GM19043 (cell line): ENCODE data around the gene RNF126.
"Not testable (repeated sequence)": the region's sequence is repeated elsewhere in the genome, so short reads cannot be mapped to it uniquely, and the experiment has no call there.

Source experiments
- ATAC-seq: cut with Tn5 transposase; IDR thresholded peaks from one replicate; pipeline ENCODE4 v1.9.1; 2021; ENCODE audit warnings: low read depth; ENCODE audit not compliant: unreplicated experiment

The RNF126 gene

DNA sequence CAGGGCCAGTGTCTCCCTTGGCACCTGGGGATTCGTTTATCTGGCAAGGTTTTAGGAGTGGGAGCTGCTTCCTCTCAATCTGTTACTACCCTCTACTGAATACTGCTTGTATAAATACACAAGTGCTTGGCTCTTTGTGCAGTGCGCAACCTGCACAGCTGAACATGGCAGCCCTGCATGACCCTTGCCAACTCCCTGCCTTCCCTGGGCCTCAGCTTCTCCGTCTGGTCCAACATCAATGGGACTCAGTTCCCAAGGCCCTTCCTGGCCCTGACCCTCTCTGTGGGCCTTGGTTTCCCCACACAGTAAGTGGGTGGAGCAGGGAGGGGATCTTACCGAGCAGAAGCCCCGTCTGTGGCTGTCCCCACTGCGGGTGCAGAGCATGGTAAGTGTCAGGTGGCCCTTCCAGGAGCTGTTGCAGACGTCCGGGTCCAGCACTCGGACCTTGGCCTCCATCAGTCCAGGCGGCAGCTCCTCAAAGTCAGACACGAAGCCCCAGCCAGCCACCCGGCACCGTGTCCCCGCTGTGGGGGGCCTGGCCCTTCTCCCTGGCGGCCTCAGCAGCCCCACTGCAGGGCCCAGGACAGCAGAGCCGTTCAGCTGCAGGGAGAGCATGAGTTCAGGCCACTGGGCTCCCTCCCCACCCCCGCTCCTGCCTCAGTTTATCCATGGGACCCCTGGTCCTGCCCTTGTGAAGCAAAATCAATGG is 23.7 kb upstream of the RNF126 start:
- ATAC-seq, result no peak

DNA sequence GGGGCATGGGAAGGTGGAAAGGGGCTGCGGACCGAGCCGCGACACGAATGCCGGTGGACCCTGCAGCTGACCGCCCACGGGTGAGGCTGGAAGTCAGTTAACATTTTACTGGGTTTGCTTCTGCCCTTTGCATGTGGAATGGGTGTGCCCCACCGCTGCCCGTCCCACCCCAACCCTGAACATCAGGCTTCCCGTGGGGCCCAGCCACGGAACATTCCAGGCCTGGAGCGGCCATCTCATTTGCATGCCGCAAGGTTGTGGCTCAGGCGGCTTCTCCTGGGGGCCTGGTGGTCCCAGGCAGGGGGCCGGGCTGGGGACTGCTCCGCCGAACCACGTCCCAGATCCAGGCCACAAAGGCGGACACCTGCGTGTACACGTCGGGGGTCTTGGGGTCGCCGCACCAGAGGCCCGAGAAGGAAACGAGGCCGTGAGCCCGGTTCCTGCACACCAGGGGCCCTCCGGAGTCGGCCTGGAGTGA is 22.5 kb upstream of the RNF126 start:
- ATAC-seq, result no peak

- no peak for ATAC-seq
These were observed 19.8 kb upstream of the RNF126 start for GRCh38 chr19:682678-683320.

DNA sequence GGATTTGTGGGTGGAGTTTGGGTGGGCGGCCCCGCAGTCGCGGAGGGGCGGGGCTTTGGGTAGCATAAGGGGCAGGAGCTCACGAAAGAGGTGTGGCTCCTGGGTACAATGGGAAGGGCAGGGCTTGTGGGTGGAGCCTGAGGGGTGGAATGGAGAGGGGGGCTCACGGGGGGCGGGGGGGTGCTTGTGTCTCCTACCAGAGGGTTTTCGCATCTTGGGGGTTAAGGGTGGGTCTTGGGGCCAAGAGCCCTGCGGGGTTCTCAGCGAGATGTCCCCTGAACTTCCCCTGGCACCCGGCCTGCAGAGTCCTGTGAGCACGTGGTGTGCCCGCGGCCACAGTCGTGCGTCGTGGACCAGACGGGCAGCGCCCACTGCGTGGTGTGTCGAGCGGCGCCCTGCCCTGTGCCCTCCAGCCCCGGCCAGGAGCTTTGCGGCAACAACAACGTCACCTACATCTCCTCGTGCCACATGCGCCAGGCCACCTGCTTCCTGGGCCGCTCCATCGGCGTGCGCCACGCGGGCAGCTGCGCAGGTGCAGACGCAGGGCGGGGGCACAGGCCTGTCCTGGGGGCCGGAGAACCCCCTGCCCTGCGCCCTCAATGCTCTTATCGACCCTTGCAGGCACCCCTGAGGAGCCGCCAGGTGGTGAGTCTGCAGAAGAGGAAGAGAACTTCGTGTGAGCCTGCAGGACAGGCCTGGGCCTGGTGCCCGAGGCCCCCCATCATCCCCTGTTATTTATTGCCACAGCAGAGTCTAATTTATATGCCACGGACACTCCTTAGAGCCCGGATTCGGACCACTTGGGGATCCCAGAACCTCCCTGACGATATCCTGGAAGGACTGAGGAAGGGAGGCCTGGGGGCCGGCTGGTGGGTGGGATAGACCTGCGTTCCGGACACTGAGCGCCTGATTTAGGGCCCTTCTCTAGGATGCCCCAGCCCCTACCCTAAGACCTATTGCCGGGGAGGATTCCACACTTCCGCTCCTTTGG is 18.3 kb upstream of the RNF126 start:
- peak; percentile 29 for ATAC-seq

DNA sequence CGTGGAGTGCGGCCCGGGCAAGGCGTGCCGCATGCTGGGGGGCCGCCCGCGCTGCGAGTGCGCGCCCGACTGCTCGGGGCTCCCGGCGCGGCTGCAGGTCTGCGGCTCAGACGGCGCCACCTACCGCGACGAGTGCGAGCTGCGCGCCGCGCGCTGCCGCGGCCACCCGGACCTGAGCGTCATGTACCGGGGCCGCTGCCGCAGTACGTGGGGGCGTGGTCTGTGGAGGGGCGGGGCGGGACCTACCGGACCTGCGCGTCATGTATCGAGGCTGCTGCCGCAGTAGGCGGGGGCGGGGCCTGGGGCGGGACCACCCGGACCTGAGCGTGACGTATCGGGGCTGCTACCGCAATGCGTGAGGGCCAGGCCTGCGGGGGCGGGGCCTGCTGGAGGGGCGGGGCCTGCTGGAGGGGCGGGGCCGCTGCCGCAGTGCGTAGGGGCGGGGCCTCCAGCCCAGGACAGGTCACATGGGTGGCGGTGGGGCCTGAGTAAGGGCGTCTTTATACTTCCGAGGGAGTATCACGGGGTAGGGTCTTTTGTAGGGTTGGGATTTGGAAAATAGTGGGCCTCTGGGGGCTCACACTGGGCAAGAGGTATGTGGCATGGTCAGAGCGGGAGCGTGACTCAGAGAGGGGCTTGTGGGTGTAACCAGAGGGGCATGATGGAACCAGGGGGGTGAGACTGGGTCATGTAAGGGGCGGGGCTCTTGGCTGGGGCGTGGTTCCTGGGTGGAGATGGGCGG is 17.4 kb upstream of the RNF126 start:
- peak; percentile 67 for ATAC-seq

- no peak for ATAC-seq
These were observed 16.6 kb upstream of the RNF126 start for GRCh38 chr19:679418-680286.

- ATAC-seq, result no peak
These were observed 15.9 kb upstream of the RNF126 start for GRCh38 chr19:678791-679388.

- no peak for ATAC-seq
These were observed 14.8 kb upstream of the RNF126 start for GRCh38 chr19:677601-678436.

GRCh38 chr19:677201-677600 is 14.2 kb upstream of the RNF126 start:
- ATAC-seq, result no peak

- ATAC-seq, result no peak
These were observed 13.5 kb upstream of the RNF126 start, which contains the start of gene FSTL3 for GRCh38 chr19:676339-677105. Gene FSTL3 (plus strand): TSS chr19:676392. CDS start chr19:676424, 32 bp downstream.

DNA sequence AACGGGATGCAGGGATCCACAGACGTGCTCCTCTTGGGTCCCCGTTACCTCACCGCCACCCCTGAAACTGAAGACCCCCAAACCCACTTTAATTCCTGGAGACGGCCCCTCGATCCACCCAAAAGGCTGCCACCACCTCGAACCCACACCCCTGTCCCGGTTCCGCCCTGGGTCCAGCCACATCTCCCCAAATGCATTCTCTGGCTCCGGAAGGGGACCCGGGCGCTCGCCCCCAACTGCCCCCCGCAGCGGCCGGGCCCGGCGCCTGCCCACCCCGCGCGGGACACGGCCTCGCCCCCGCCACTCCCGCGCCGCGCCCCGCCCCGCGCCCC is 13.0 kb upstream of the RNF126 start:
- no peak for ATAC-seq

DNA sequence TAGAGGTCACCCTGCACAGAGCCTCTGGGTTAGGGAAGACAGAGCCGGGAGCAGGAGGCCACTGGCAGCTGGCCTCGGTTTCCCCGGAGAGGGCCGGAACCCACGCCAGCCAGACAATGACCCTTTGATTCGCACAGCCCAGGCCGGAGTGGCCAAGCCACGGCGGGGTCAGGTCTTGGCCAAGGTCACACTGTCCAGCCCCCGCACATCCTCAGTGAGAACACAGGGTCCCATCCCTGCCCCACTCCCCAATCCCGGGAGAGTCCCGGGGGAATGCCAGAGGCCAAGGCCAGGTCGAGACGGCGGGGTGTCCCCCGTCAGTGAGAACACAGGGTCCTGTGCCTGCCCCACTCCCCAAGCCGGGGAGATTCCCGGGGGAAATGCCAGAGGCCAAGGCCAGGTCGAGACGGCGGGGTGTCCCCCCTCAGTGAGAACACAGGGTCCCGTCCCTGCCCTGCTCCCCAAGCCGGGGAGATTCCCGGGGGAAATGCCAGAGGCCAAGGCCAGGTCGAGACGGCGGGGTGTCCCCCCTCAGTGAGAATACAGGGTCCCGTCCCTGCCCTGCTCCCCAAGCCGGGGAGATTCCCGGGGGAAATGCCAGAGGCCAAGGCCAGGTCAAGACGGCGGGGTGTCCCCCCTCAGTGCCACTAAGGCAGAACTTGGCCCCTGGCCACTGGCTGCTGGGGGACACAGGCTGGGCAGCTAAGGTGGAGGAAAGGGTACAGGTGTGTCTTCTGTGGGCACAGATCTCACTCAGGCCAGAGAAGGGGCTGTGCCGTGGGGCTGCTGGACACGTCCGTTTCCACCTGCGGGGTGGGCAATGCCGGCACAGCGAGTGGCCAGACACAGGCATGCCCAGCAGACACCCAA is 11.5 kb upstream of the RNF126 start:
- no peak for ATAC-seq

DNA sequence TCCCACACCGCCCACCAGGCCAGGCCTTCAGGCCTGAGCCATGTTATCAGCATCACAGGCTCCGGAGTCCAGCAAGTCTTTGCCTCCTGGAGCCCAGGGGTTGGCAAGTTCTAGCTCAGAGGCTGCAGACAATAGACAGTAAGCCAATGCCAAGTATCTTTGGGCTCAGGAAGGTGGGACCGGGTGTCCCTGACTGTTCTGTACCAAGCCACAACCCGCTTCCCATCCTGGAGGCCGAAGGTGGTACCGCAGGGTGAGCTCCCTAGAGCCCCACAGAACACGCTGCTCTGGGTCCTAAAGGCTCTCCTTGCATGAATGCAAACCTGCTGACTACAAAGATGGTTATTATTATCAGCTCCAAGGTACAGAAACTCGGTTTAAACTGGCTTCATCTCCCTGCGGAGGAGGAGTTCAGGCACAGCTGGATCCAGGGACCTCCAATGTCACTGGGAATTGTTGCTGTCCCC is 7.6 kb upstream of the RNF126 start:
- no peak for ATAC-seq

GRCh38 chr19:668675-669434 is 5.8 kb upstream of the RNF126 start:
- not testable (repeated sequence) for ATAC-seq

DNA sequence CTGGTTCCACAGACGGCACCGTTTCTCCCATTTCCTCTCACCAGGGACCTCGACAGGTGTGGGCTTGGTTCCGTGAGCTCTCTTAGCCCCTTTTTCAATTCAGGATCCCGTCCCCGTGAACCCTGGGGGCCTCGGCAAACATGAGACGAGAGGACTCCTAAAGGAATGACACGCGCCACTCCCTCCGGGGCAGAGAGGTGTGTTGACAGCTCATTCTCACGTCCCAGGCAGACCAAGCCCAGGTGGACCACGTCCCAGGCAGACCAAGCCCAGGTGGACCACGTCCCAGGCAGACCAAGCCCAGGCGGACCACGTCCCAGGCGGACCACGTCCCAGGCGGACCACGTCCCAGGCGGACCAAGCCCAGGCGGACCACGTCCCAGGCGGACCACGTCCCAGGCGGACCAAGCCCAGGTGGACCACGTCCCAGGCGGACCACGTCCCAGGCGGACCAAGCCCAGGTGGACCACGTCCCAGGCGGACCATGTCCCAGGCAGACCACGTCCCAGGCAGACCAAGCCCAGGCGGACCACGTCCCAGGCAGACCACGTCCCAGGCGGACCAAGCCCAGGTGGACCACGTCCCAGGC is 4.1 kb upstream of the RNF126 start:
- not testable (repeated sequence) for ATAC-seq
